Type B pancreatic cell (in vitro differentiated cells): ENCODE measurements around the gene SHROOM3. TPM values are rescaled to one million over a fixed set of nuclear protein-coding genes. Genes with fewer than 3 reads are reported as not detected.
A peak's percentile ranks its signal among the peaks of the same experiment; 100 is the strongest.

Experiments
- DNase-seq: peaks from one replicate; pipeline ENCODE4 v3.0.0; 2021; ENCODE audit warnings: mixed read lengths; ENCODE audit not compliant: unreplicated experiment; ENCODE audit errors: extremely low spot score
- H3K27ac Mint-ChIP-seq: 2 replicates; pipeline ENCODE4 v1.8.0; 2021; ENCODE audit warnings: mild to moderate bottlenecking, mixed read lengths
- H3K27me3 Mint-ChIP-seq: 2 replicates; pipeline ENCODE4 v1.8.0; 2021; ENCODE audit warnings: mixed read lengths
- H3K36me3 Mint-ChIP-seq: 2 replicates; pipeline ENCODE4 v1.8.0; 2021; ENCODE audit warnings: mixed read lengths
- H3K4me1 Mint-ChIP-seq: one replicate; pipeline ENCODE4 v1.8.0; 2021; ENCODE audit warnings: mixed read lengths; ENCODE audit not compliant: unreplicated experiment
- H3K4me3 Mint-ChIP-seq: 2 replicates; pipeline ENCODE4 v1.8.0; 2021; ENCODE audit warnings: mild to moderate bottlenecking, mixed read lengths
- H3K9me3 Mint-ChIP-seq: 2 replicates; pipeline ENCODE4 v1.8.0; 2021; ENCODE audit warnings: mixed read lengths
- CTCF ChIP-seq: fragments of 200-600 bp; sonication (generic); conservative IDR thresholded peaks from 2 replicates; pipeline ENCODE4 v1.5.0; 2021; ENCODE audit warnings: antibody characterized with exemption, mild to moderate bottlenecking
- total RNA-seq: library from RNA; stranded (reverse); gene quantifications from 2 replicates; pipeline ENCODE4 v1.2.1, GENCODE V29; 2021; ENCODE audit warnings: low replicate concordance

Gene SHROOM3
- total RNA-seq, 1 donor from 2014 or later = 38.6 TPM

DNA sequence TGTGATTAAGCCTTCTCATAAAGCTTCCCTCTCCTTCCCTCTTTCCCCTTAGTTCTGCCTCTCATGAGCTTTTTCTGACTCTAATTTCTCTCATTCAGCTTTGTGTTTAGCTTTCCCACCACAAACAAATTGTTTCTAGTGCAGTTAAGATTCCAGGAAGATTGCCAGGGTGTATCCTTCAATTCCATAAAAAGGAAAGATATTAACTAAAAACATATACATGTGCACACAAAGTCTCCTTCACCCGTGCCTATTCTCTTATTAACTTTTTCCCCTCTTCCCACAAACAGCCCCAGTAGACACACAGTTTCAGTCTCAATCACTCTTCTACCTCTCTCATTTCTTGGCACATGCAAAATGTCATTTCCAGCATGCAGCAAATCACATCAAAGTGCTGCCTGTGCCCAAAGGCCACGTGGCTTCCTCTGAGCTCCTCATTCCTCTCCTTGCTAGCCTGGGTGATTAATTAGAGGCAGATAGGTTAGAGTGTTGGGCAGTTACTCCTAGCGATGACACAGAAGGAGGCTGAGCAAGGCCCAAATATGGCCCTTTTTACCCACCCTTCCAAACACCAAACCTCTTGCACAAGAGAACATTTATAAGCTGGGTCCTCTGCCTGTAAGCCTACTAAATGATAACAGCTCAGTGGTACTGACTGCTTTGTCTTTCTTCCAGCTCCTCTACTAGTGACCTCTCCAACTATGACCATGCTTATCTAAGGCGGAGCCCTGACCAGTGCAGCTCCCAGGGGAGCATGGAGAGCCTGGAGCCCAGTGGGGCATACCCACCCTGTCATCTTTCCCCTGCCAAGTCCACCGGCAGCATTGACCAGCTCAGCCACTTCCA, 303.3 kb downstream of the SHROOM3 start:
- Mint-ChIP-seq H3K9me3 (no peaks in the 10 kb centered on the region), H3K4me1 (peaks cover 40% of the 10 kb centered on the region), H3K36me3 (peaks cover 34% of the 10 kb centered on the region), H3K27ac (peak overlapping the region; percentile 33), H3K4me3 (peak overlapping the region; percentile 18), H3K27me3 (no peaks in the 10 kb centered on the region)
- TF ChIP-seq CTCF = no peak
- no peak for DNase-seq

- Mint-ChIP-seq H3K36me3 (peaks cover 28% of the 10 kb centered on the region), H3K9me3 (no peaks in the 10 kb centered on the region), H3K4me3 (no peak overlapping the region), H3K4me1 (peaks cover 41% of the 10 kb centered on the region), H3K27me3 (no peaks in the 10 kb centered on the region), H3K27ac (no peak overlapping the region)
- DNase-seq = no peak
- no peak for TF ChIP-seq CTCF
Measured at GRCh38 chr4:76740192-76740591, 305.2 kb downstream of the SHROOM3 start.

GRCh38 chr4:76740866-76741662, 306.0 kb downstream of the SHROOM3 start:
- Mint-ChIP-seq H3K4me3 (no peak overlapping the region), H3K27me3 (no peaks in the 10 kb centered on the region), H3K36me3 (peaks cover 28% of the 10 kb centered on the region), H3K4me1 (peaks cover 41% of the 10 kb centered on the region), H3K27ac (no peak overlapping the region), H3K9me3 (no peaks in the 10 kb centered on the region)
- no peak for DNase-seq
- no peak for TF ChIP-seq CTCF

GRCh38 chr4:76741663-76742020, 306.6 kb downstream of the SHROOM3 start:
- TF ChIP-seq CTCF = no peak
- H3K9me3 Mint-ChIP-seq = no peaks in the 10 kb centered on the region
- H3K4me3 Mint-ChIP-seq = no peak overlapping the region
- no peaks in the 10 kb centered on the region for H3K27me3 Mint-ChIP-seq
- H3K4me1 Mint-ChIP-seq = peaks cover 35% of the 10 kb centered on the region
- H3K27ac Mint-ChIP-seq = no peak overlapping the region
- peaks cover 32% of the 10 kb centered on the region for H3K36me3 Mint-ChIP-seq
- no peak for DNase-seq

- no peak for DNase-seq
- Mint-ChIP-seq H3K36me3 (peaks cover 25% of the 10 kb centered on the region), H3K27me3 (no peaks in the 10 kb centered on the region), H3K4me1 (peaks cover 29% of the 10 kb centered on the region), H3K9me3 (no peaks in the 10 kb centered on the region), H3K4me3 (no peak overlapping the region), H3K27ac (no peak overlapping the region)
- no peak for TF ChIP-seq CTCF
Measured at GRCh38 chr4:76744241-76744921, 309.4 kb downstream of the SHROOM3 start.
